Left cardiac atrium (tissue), 4 donors: Measurements from ENCODE around the gene EID1. TPM values are rescaled to one million over a fixed set of nuclear protein-coding genes. Genes with fewer than 3 reads are reported as not detected.

Experiments used
- ATAC-seq, 2 donors: fragments of 200-7000 bp; cut with Tn5 transposase; one replicate each; pipeline ENCODE4 v1.9.1; 2020; ENCODE audit warnings: mild to moderate bottlenecking in 2 of 2, moderate library complexity in 2 of 2
- DNase-seq: peaks from one replicate; pipeline ENCODE4 v3.0.0-alpha.2; 2020
- intact Hi-C, 2 donors: fragments of 100-400 bp; cut with DNase I; formaldehyde crosslinking; loops; one replicate each; pipeline versions ENCODE4 v1.14.1 to v1.15.1; 2022 to 2023
- total RNA-seq, 2 donors: library from RNA; stranded (reverse); fragmentation: NEBNext Ultra II Directional; extraction: Animal tissue kit (Norgen Biotek cat#: 25700); gene quantifications; one replicate each; pipeline ENCODE4 v1.2.1, GENCODE V29; 2021
- donor health status: DM: no; HTN: yes; CAD: no.
- donor health status: DM: no; HTN: yes; CAD: no; lungs with severe emphysema.
- donor health status: DM: yes; HTN: yes; CAD: no.
- donor health status: Dilated cardiomyopathy.

EID1 gene
- total RNA-seq, 2 donors from 2014 or later = 201 to 233 TPM

DNA sequence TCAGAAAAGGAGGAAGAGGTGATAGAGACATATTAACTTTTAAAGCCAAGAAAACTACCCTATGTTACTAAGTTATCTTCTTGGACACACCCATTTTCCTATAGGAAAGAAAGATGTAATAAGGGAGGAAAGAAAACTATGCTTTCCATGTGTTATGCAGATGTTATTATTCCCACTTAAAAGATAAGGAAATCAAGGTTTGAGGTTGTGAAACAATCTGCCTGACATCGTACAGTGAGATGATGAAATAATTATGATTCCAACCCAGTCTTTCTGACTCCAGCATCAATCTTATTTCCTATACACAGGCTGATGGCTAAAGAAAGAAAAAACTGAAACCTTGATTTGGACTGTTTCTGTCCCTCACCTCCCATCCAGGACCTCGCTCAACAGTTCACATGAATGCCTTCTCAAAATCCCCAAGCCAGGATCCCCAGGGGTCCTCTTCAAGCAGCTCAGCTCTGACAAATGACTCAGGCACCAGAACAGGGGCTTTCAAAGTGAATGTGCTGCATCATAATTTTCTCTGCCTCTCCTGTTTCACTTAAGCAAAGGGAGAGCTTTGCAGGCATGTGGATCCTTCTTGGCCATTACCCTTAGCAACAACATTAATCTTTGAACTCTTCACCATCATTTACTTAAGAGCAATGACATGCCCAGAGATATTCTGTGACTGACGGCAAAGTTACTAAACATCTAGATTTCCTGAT, 12.4 kb upstream of the EID1 start:
- intact Hi-C loops = no loop called here
- DNase-seq (no peak), ATAC-seq (peak in 1 of 2 donors; percentile 29)

DNA sequence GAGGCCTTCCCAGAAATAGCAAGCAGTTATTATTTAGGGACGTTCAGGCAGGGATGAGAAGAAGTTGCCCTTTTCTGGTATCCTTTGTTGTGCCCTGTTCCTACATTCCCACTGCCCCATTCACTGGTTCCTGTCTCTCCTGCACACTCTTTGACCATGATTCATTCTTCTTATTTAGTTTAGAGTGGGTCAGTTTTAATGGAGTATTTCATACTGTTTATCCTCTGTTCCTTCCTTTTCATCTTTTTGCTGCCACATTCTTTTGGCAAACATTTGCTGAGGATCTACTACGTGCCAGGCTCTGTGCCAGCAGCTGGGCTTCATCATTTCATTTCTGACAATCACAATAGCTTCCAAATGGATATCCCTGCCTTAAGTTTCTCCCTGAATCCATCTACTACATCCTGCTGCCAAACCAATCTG, 11.8 kb upstream of the EID1 start:
- intact Hi-C loops = no loop called here
- ATAC-seq (no peak), DNase-seq (no peak)

- intact Hi-C loops = no loop called here
- ATAC-seq (no peak), DNase-seq (no peak)
Measured at GRCh38 chr15:48868023-48868422, 9.9 kb upstream of the EID1 start.

DNA sequence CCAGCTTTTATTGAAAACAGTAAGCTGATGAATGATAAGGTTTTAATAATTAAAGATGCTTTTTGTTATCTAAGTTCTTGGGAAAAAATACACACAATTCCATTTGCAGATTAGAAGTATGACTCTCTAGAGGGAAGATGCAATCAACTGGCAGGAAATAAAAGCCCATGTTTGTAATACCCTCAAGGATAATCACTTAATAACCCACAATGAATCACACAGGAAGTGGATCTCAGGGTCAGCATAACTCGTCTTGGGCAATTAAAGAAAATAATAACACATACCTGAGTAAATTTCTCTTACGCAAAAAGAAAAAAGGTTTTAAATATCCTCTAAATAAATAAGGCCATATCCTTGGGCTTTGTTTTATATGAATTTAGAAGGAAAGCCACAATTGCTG, 9.4 kb upstream of the EID1 start:
- intact Hi-C loops = no loop called here
- DNase-seq (no peak), ATAC-seq (no peak)

DNA sequence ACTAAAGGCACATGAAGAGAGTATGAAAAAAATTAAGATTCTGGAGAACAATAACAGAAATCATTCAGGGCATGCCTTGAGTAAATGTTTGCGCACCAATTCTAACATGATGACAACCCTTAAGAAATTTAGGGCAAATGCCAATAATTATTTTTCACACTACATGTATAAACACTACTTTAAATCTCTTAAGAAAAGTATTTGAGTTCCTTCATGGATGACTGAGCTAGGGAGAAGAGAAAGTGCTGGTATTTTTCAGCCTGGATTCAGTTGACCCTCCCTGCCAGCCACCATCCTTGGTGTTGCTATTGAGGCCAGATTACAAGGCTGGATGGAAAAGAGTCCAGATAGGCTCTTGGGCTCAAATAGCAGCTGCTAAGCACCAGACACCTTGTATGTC, 8.0 kb upstream of the EID1 start:
- no peak for DNase-seq
- intact Hi-C loops = loop anchor here in 1 of 2 donors (10.0 kb wide), 1 partner anchor 95 kb away; the partner anchor contains the start of gene SHC4
- no peak for ATAC-seq

GRCh38 chr15:48871542-48871941, 6.4 kb upstream of the EID1 start:
- intact Hi-C loops = loop anchor here in 1 of 2 donors (10.0 kb wide), 1 partner anchor 93 kb away; the partner anchor contains the start of gene SHC4
- no peak for ATAC-seq
- no peak for DNase-seq

DNA sequence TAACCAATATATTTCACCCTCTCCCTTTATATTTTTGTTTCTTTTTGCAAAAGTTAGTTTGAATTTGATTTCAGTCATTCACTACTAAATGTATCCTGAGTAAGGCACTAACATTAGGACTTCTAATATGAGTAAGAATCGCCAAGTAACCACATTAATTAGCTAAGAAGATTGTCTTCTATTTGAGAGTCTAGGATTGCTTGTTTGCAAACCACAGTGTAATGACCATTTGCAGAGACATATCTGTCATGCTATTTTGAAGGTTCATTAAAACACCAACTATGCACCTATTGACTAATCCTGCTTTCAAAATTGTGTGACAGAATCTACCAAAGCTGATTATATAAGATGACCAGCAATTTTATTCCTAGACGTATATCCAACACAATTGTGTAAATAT, 5.3 kb upstream of the EID1 start:
- DNase-seq = no peak
- ATAC-seq = no peak
- intact Hi-C loops = loop anchor here in 1 of 2 donors (10.0 kb wide), 1 partner anchor 92 kb away; the partner anchor contains the start of gene SHC4

DNA sequence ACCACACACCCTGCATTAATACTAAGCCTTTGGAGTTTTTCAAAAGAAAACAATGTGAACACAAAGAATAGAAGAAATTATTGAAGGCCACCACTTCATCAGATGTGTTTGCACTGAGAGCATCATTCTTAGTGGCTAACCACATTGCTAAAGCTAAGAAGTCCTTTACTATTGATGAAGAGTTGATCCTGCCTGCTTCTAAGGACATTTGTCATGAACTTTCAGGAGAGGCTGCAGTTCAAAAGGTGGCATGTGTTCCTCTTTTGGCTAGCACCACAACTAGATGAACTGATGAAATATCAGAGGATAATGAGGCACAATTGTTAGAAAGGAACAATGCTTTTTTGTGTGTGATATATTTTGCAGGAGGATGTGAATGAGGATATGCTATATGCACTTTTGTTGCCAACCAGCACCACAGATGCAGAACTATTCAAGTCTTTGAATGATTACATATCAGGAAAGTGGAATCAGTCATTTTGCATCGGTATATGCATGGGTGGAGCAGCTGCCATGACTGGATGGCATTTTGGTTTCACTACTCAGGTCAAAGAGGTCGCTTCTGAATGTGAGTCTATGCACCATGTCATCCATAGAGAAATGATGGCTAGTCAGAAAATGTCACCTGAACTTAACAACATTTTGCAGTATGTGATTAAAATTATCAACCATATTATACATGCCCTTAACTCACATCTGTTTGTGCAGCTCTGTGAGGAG, 2.5 kb upstream of the EID1 start:
- no peak for DNase-seq
- no peak for ATAC-seq
- intact Hi-C loops = loop anchor here (5.0 to 10.0 kb wide), 3 partner anchors 87 to 272 kb away; partner anchors contain the start of gene SHC4 (in 2 of the 2)

GRCh38 chr15:48876057-48876456, 1.9 kb upstream of the EID1 start:
- intact Hi-C loops = loop anchor here (5.0 to 10.0 kb wide), 3 partner anchors 86 to 271 kb away; partner anchors contain the start of gene SHC4 (in 2 of the 2)
- DNase-seq (no peak), ATAC-seq (no peak)

GRCh38 chr15:48880070-48880634, 2.2 kb downstream of the EID1 start:
- intact Hi-C loops = no loop called here
- no peak for ATAC-seq
- DNase-seq = no peak

- DNase-seq = no peak
- ATAC-seq = no peak
- intact Hi-C loops = no loop called here
Measured at GRCh38 chr15:48883699-48884098, 5.8 kb downstream of the EID1 start.

DNA sequence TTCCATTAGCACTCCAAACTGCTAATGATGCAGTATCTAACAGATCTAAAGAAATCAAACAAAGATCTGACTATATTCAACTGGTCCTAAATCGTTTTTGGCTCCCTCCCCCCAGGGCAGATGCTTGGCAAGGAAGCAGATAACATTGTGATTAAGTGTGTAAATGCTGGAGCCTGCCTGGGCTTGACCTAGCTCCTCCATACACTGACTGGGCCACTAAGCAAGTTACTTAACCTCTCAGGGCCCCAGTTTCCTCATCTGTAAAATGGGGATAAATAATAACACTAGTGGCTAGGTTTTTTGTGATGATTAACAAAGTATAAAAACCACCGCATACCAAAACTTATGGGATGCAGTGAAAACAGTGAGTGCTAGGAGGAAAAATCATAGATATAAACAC, 9.2 kb downstream of the EID1 start:
- intact Hi-C loops = no loop called here
- ATAC-seq (no peak), DNase-seq (no peak)

DNA sequence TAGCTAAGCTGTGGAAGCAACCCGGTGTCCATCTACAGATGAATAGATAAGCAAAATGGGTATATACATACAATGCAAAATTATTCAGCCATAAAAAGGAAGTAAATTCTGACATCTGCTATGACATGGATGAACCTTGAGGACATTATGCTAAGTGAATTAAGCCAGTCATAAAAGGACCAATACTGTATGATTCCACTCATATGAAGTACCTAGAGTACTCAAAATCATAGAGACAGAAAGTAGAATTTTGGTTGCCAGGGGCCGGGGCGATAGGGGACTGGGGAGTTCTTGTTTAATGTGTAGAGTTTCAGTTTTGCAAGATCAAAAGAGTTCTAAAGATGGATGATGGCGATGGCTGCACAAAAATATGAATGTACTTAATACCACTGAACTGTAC, 10.3 kb downstream of the EID1 start:
- ATAC-seq (no peak), DNase-seq (no peak)
- intact Hi-C loops = no loop called here

DNA sequence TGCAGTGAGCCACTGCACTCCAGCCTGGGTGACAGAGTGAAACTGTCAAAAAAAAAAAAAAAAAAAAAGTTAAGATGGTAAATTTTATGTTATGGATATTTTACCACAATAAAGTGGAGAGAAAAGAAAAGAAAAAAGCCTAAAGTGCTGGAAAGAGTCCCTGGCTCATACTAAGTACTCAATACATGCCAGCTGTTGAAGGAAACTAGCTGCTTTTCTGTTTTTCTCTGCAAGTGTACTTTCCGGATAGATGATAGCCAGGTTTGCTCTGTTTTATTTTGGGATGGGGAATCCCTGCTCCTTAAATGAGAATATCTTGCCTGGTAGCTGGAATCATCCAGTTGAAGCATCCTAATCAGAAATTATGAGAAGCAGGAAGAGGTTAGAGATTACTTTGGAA, 10.9 kb downstream of the EID1 start:
- DNase-seq (no peak), ATAC-seq (peak; percentile 38 to 54)
- intact Hi-C loops = no loop called here

DNA sequence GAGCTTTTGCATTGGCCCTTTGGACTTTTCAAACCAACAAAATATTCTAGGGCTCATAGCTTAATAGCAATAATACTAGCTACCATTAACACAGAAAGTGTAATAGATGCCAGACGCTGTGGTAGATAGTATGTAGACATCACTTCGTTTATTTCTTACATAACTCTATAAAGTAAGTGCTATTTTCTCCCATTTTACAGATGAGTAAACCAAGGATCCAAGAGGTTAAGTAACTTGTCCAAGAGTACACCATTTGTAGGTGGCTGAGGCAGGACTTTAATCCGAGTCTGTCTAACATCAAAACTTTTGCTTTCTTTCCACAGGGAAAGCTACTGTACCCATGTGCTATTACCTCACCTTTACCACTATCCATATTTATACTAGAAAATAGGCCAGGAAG, 12.0 kb downstream of the EID1 start:
- intact Hi-C loops = no loop called here
- no peak for DNase-seq
- ATAC-seq = no peak

- DNase-seq (no peak), ATAC-seq (no peak)
- intact Hi-C loops = no loop called here
Measured at GRCh38 chr15:48890375-48890972, 12.5 kb downstream of the EID1 start.

GRCh38 chr15:48891232-48891765, 13.4 kb downstream of the EID1 start:
- ATAC-seq = no peak
- DNase-seq = no peak
- intact Hi-C loops = no loop called here

DNA sequence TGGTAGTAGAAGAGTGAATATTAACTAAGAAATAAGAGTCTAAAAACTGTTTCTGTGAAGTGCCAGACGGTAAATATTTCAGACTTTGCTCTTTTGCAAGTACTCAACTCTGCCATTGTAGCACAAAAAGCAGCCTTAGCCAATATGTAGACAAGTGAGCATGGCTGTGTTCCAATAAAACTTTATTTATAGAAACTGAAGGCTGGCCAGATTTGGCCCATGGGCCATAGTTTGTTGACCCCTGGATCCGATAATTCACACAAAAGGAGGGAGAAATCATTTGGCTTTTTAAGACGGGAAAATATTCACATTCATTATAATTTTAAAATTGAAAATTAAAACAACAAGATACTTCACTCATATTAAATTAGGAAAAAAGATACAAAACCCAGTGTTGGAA, 15.4 kb downstream of the EID1 start:
- ATAC-seq (no peak), DNase-seq (no peak)
- intact Hi-C loops = no loop called here
